GM12878 (cell line): ENCODE measurements around the gene TCF23. TPM values are rescaled to one million over a fixed set of nuclear protein-coding genes. Genes with fewer than 3 reads are reported as not detected.
A peak's percentile ranks its signal among the peaks of the same experiment; 100 is the strongest.

ENCODE experiments used
- CHD4 ChIP-seq: fragments of 200-600 bp; sonication (generic); IDR thresholded peaks from 2 replicates; pipeline ENCODE4 v1.6.1; 2016; ENCODE audit warnings: mild to moderate bottlenecking
- EGR1 ChIP-seq, 2 experiments: IDR thresholded peaks; 1 replicate in 1 of 2; 2 replicates in 1 of 2; pipeline ENCODE4 v1.6.1; 2011 to 2012; ENCODE audit warnings: low read depth in 2 of 2, low read length in 2 of 2, borderline replicate concordance in 1 of 2, mild to moderate bottlenecking in 1 of 2, moderate library complexity in 1 of 2
- EZH2 ChIP-seq: IDR thresholded peaks from 2 replicates; pipeline ENCODE4 v1.6.1; 2012; ENCODE audit warnings: low read depth, mild to moderate bottlenecking, control low read depth, inconsistent platforms, low read length, borderline replicate concordance; ENCODE audit not compliant: control insufficient read depth
- FOXM1 ChIP-seq: IDR thresholded peaks from 2 replicates; pipeline ENCODE4 v1.6.1; 2012; ENCODE audit warnings: low read depth, mild to moderate bottlenecking, inconsistent platforms, low read length, moderate library complexity
- HDAC6 ChIP-seq: fragments of 200-600 bp; sonication (generic); IDR thresholded peaks from one replicate; pipeline ENCODE4 v1.8.0; 2017; ENCODE audit warnings: antibody characterized with exemption; ENCODE audit not compliant: unreplicated experiment
- HDGF ChIP-seq: fragments of 450-650 bp; IDR thresholded peaks from 2 replicates; pipeline ENCODE4 v1.6.1; 2016; ENCODE audit warnings: antibody characterized with exemption
- JUND ChIP-seq: IDR thresholded peaks from 2 replicates; pipeline ENCODE4 v1.6.1; 2012; ENCODE audit warnings: low read depth, mild to moderate bottlenecking, low read length, improper control_type of control experiment, moderate library complexity
- KLF5 ChIP-seq: fragments of 450-650 bp; IDR thresholded peaks from 2 replicates; pipeline ENCODE4 v1.6.1; 2014; ENCODE audit warnings: mild to moderate bottlenecking; ENCODE audit not compliant: partially characterized antibody
- MTA3 ChIP-seq: IDR thresholded peaks from 2 replicates; pipeline ENCODE4 v1.6.1; 2012; ENCODE audit warnings: low read length, inconsistent platforms, borderline replicate concordance
- MXI1 ChIP-seq: fragments of 150-350 bp; IDR thresholded peaks from 2 replicates; pipeline ENCODE4 v1.6.1; 2011; ENCODE audit warnings: low read depth, mild to moderate bottlenecking, inconsistent platforms, low read length, improper control_type of control experiment
- NR2C1 ChIP-seq: fragments of 450-650 bp; IDR thresholded peaks from 2 replicates; pipeline ENCODE4 v1.6.1; 2017; ENCODE audit warnings: antibody characterized with exemption, mild to moderate bottlenecking, moderate library complexity
- POLR2AphosphoS2 ChIP-seq: IDR thresholded peaks from 2 replicates; pipeline ENCODE4 v1.6.1; 2011; ENCODE audit warnings: low read depth, mild to moderate bottlenecking, low read length, improper control_type of control experiment, moderate library complexity
- RB1 ChIP-seq: fragments of 450-650 bp; formaldehyde crosslinking; IDR thresholded peaks from 2 replicates; pipeline ENCODE4 v1.6.1; 2017; ENCODE audit warnings: mild to moderate bottlenecking, borderline replicate concordance
- SIX5 ChIP-seq: IDR thresholded peaks from 2 replicates; pipeline ENCODE4 v1.6.1; 2011; ENCODE audit warnings: mild to moderate bottlenecking, low read depth, low read length, moderate library complexity; ENCODE audit not compliant: severe bottlenecking
- SMAD1 ChIP-seq: fragments of 450-650 bp; IDR thresholded peaks from 2 replicates; pipeline ENCODE4 v1.6.1; 2018; ENCODE audit warnings: mild to moderate bottlenecking, low read depth; ENCODE audit not compliant: partially characterized antibody
- SMC3 ChIP-seq: IDR thresholded peaks from 2 replicates; pipeline ENCODE4 v1.6.1; 2011; ENCODE audit warnings: low read length, improper control_type of control experiment, borderline replicate concordance
- TAF1 ChIP-seq: IDR thresholded peaks from 2 replicates; pipeline ENCODE4 v1.6.1; 2011; ENCODE audit warnings: mild to moderate bottlenecking, low read depth, low read length, borderline replicate concordance
- ZZZ3 ChIP-seq: IDR thresholded peaks from 2 replicates; pipeline ENCODE4 v1.6.1; 2011; ENCODE audit warnings: low read depth; ENCODE audit not compliant: control insufficient read depth, insufficient read length
- polyA plus RNA-seq, 11 experiments: library from polyadenylated mRNA; depleted of rRNA in 4 of 11; unstranded in 6 of 11; stranded (reverse) in 5 of 11; fragments of >200 nt; fragmentation: Nextera tagmentation in 4 of 11; fragmentation: Illumina TruSeq in 1 of 11; extraction: Ambion mirVana in 4 of 11; extraction: Trizol in 1 of 11; gene quantifications; 1 replicate in 1 of 11; 2 replicates in 10 of 11; pipeline versions ENCODE4 v1.2.1 to v1.2.3, GENCODE V29; 2011 to 2016; ENCODE audit warnings: inconsistent platforms in 2 of 11, missing spikeins in 2 of 11, low read depth in 1 of 11
- total RNA-seq, 4 experiments: library from RNA; depleted of rRNA in 3 of 4; stranded (reverse); fragments of >200 nt in 3 of 4; fragmentation: Illumina TruSeq in 1 of 4; extraction: Trizol in 1 of 4; gene quantifications; 2 replicates each; pipeline versions ENCODE4 v1.2.1 to v1.2.3, GENCODE V29; 2013 to 2021
- TF ChIP-seq, protein P1 (sequence below): fragments of 450-650 bp; IDR thresholded peaks from 2 replicates; pipeline ENCODE4 v1.6.1; 2016; ENCODE audit warnings: mild to moderate bottlenecking
- TF ChIP-seq, protein P2 (sequence below): fragments of 450-650 bp; IDR thresholded peaks from 2 replicates; pipeline ENCODE4 v1.6.1; 2018; ENCODE audit warnings: borderline replicate concordance, mild to moderate bottlenecking; ENCODE audit not compliant: partially characterized antibody
- TF ChIP-seq, protein P3 (sequence below): fragments of 450-650 bp; IDR thresholded peaks from 2 replicates; pipeline ENCODE4 v1.6.1; 2017; ENCODE audit warnings: antibody characterized with exemption, mild to moderate bottlenecking, moderate library complexity
- TF ChIP-seq, protein P4 (sequence below): fragments of 450-650 bp; IDR thresholded peaks from 2 replicates; pipeline ENCODE4 v1.6.1; 2017; ENCODE audit warnings: low read depth, mild to moderate bottlenecking, moderate library complexity

The TCF23 gene
- total and polyA plus RNA-seq, 10 of the 15 experiments (the other 5 are each of a cell fraction or from before 2014, with no cell fraction given) = not detected

DNA sequence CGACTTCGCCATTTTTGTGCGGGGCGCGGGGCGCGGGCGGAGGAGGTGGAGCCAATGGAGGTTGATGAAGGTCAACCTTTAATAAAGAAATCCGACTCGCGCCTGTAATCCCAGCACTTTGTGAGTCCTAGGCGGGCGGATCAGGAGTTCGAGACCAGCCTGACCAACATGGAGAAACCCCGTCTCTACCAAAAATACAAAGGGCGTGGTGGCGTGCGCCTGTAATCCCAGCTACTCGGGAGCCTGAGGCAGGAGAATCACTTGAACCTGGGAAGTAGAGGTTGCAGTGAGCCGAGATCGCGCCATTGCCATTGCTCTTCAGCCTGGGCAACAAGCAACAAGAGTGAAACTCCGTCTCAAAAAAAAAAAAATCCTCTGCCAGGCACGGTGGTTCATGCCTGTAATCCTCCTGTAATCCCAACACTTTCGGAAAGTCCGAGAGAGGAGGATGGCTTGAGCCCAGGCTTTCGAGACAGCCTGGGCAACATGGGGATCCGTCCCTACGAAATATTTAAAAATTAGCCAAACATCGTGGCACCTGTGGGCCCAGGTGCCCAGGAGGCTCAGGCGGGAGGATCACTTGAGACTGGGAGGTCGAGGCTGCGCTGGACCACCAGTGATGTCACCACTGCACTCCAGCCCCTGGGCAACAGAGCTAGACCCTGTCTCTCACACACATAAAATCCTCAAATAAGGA lies 13.9 kb upstream of the TCF23 start (continued):
- TF ChIP-seq, protein P1, sequence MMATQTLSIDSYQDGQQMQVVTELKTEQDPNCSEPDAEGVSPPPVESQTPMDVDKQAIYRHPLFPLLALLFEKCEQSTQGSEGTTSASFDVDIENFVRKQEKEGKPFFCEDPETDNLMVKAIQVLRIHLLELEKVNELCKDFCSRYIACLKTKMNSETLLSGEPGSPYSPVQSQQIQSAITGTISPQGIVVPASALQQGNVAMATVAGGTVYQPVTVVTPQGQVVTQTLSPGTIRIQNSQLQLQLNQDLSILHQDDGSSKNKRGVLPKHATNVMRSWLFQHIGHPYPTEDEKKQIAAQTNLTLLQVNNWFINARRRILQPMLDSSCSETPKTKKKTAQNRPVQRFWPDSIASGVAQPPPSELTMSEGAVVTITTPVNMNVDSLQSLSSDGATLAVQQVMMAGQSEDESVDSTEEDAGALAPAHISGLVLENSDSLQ = no peak
- TF ChIP-seq KLF5 (no peak), SMC3 (no peak), SMAD1 (no peak), TAF1 (no peak), EGR1 (IDR thresholded peaks at IDR 0.05; ENCODE audit: borderline replicate concordance in 1 of 2, low read depth in 2 of 2, low read length in 2 of 2) (peak in 1 of 2 experiments; percentile 67; a peak in 1 of 3 replicates), JUND (no peak), HDAC6 (no peak), HDGF (0 out of 2 replicates have a peak, but pooled peaks have one; percentile 53), SIX5 (no peak), MXI1 (peak; percentile 12; the same call in 1 of the 2 replicates), ZZZ3 (no peak), POLR2AphosphoS2 (no peak), CHD4 (no peak), MTA3 (no peak), FOXM1 (no peak), NR2C1 (peak; percentile 75; the same call in 1 of the 2 replicates), EZH2 (no peak), RB1 (no peak)
- TF ChIP-seq, protein P2, sequence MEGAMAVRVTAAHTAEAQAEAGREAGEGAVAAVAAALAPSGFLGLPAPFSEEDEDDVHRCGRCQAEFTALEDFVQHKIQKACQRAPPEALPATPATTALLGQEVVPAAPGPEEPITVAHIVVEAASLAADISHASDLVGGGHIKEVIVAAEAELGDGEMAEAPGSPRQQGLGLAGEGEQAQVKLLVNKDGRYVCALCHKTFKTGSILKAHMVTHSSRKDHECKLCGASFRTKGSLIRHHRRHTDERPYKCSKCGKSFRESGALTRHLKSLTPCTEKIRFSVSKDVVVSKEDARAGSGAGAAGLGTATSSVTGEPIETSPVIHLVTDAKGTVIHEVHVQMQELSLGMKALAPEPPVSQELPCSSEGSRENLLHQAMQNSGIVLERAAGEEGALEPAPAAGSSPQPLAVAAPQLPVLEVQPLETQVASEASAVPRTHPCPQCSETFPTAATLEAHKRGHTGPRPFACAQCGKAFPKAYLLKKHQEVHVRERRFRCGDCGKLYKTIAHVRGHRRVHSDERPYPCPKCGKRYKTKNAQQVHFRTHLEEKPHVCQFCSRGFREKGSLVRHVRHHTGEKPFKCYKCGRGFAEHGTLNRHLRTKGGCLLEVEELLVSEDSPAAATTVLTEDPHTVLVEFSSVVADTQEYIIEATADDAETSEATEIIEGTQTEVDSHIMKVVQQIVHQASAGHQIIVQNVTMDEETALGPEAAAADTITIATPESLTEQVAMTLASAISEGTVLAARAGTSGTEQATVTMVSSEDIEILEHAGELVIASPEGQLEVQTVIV = no peak
- TF ChIP-seq, protein P3, sequence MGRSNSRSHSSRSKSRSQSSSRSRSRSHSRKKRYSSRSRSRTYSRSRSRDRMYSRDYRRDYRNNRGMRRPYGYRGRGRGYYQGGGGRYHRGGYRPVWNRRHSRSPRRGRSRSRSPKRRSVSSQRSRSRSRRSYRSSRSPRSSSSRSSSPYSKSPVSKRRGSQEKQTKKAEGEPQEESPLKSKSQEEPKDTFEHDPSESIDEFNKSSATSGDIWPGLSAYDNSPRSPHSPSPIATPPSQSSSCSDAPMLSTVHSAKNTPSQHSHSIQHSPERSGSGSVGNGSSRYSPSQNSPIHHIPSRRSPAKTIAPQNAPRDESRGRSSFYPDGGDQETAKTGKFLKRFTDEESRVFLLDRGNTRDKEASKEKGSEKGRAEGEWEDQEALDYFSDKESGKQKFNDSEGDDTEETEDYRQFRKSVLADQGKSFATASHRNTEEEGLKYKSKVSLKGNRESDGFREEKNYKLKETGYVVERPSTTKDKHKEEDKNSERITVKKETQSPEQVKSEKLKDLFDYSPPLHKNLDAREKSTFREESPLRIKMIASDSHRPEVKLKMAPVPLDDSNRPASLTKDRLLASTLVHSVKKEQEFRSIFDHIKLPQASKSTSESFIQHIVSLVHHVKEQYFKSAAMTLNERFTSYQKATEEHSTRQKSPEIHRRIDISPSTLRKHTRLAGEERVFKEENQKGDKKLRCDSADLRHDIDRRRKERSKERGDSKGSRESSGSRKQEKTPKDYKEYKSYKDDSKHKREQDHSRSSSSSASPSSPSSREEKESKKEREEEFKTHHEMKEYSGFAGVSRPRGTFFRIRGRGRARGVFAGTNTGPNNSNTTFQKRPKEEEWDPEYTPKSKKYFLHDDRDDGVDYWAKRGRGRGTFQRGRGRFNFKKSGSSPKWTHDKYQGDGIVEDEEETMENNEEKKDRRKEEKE = no peak
- TF ChIP-seq, protein P4, sequence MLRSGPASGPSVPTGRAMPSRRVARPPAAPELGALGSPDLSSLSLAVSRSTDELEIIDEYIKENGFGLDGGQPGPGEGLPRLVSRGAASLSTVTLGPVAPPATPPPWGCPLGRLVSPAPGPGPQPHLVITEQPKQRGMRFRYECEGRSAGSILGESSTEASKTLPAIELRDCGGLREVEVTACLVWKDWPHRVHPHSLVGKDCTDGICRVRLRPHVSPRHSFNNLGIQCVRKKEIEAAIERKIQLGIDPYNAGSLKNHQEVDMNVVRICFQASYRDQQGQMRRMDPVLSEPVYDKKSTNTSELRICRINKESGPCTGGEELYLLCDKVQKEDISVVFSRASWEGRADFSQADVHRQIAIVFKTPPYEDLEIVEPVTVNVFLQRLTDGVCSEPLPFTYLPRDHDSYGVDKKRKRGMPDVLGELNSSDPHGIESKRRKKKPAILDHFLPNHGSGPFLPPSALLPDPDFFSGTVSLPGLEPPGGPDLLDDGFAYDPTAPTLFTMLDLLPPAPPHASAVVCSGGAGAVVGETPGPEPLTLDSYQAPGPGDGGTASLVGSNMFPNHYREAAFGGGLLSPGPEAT = 0 out of 2 replicates have a peak, but pooled peaks have one; percentile 26
